ENCODE measurements around the gene FCMR. TPM values are rescaled to one million over a fixed set of nuclear protein-coding genes. Genes with fewer than 3 reads are reported as not detected.

The FCMR gene, protein sequence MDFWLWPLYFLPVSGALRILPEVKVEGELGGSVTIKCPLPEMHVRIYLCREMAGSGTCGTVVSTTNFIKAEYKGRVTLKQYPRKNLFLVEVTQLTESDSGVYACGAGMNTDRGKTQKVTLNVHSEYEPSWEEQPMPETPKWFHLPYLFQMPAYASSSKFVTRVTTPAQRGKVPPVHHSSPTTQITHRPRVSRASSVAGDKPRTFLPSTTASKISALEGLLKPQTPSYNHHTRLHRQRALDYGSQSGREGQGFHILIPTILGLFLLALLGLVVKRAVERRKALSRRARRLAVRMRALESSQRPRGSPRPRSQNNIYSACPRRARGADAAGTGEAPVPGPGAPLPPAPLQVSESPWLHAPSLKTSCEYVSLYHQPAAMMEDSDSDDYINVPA
- total RNA-seq (0.95 TPM), polyA plus RNA-seq (6.1 TPM)

- WGBS = 56% methylated on average over 7 of the region's 7 CpGs
- DNase-seq (ENCODE audit: extremely low spot score) = peak; percentile 8
- Histone ChIP-seq H3K4me1 (ENCODE audit: insufficient read depth) (no peaks in the 10 kb centered on the region), H3K36me3 (ENCODE audit: insufficient read depth) (no peaks in the 10 kb centered on the region), H3K4me3 (ENCODE audit: low read depth, low read length) (peak within 1 kb of the TSS; percentile 3), H3K27ac (ENCODE audit: low read depth) (no peak within 1 kb of the TSS)
These were observed at the start of gene FCMR for GRCh38 chr1:206921772-206922265. Gene FCMR, minus strand, starts transcription at chr1:206921941. Its CDS starts 87 bp downstream, at chr1:206921854.

DNA sequence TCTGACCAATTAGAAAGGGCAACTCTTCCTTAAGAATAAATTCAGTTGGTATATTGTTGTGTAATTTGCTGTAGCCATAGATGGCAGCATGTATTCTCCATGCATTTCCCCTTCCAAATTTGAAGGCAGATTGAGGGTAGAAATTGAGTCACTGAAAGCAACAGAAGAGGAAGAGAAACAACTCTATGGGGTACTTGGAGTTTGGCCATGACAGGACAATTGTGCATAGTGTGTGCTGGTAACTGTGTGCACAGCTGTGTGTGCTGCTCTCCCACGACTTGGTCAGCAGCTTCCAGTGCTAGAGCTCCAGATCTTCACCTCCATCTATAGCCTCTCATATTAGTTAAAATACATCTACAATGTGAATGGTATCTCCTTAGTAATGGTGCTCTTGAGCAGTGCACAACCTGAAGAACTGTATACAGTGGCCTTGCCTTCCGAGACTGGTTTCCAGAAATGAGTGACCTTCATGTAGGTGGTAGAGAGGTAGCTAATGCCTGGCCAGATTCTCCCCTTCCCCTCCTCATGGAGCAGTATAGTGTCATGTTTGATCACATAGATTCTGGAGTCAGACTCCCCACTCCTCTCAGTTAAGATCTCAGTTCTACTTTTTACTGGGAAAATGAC is 49.4 kb upstream of the FCMR start:
- no peak overlapping the region for H3K27ac ChIP-seq (ENCODE audit: low read depth)
- no peak overlapping the region for H3K4me3 ChIP-seq (ENCODE audit: low read depth, low read length)
- H3K4me1 ChIP-seq (ENCODE audit: insufficient read depth) = no peaks in the 10 kb centered on the region
- 76% methylated on average over 2 of the region's 2 CpGs for WGBS
- no peak for DNase-seq (ENCODE audit: extremely low spot score)
- no peaks in the 10 kb centered on the region for H3K36me3 ChIP-seq (ENCODE audit: insufficient read depth)

DNA sequence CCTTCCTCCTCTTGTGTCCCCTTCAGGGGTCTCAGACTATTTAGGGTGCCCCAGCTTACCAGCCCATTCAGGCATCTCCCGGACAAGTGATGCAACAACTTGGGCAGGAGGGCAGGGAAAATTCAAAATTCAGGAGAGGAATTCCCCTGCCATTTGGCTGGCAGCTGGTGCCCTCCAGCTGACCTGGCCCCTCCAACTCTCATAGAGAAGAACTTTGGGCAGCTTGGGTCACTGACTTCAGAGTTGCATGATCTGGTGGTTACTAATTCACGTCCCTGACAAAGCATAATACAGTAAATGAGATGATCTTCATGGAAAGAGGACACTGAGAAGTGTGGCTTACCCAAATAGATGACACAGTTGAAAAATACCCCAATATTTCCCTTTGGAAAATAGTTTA is 48.7 kb upstream of the FCMR start, which contains the start of gene FCAMR:
FCAMR (minus strand) TSS at position 15 of the 400 bp plus-strand sequence. CDS start 335 bp downstream, outside the sequence.
- Histone ChIP-seq H3K36me3 (ENCODE audit: insufficient read depth) (no peaks in the 10 kb centered on the region), H3K4me1 (ENCODE audit: insufficient read depth) (no peaks in the 10 kb centered on the region), H3K4me3 (ENCODE audit: low read depth, low read length) (no peak within 1 kb of the TSS), H3K27ac (ENCODE audit: low read depth) (no peak within 1 kb of the TSS)
- 72% methylated on average over 2 of the region's 2 CpGs for WGBS
- no peak for DNase-seq (ENCODE audit: extremely low spot score)

GRCh38 chr1:206969090-206969489 is 47.3 kb upstream of the FCMR start:
- no peak for DNase-seq (ENCODE audit: extremely low spot score)
- no peak overlapping the region for H3K27ac ChIP-seq (ENCODE audit: low read depth)
- no peaks in the 10 kb centered on the region for H3K4me1 ChIP-seq (ENCODE audit: insufficient read depth)
- WGBS = 56% methylated on average over 5 of the region's 5 CpGs
- no peak overlapping the region for H3K4me3 ChIP-seq (ENCODE audit: low read depth, low read length)
- H3K36me3 ChIP-seq (ENCODE audit: insufficient read depth) = no peaks in the 10 kb centered on the region

- no peak for DNase-seq (ENCODE audit: extremely low spot score)
- Histone ChIP-seq H3K4me1 (ENCODE audit: insufficient read depth) (no peaks in the 10 kb centered on the region), H3K36me3 (ENCODE audit: insufficient read depth) (no peaks in the 10 kb centered on the region), H3K4me3 (ENCODE audit: low read depth, low read length) (no peak overlapping the region), H3K27ac (ENCODE audit: low read depth) (no peak overlapping the region)
- WGBS = 68% methylated on average over 8 of the region's 8 CpGs
These were observed 45.5 kb upstream of the FCMR start for GRCh38 chr1:206967096-206967849.

DNA sequence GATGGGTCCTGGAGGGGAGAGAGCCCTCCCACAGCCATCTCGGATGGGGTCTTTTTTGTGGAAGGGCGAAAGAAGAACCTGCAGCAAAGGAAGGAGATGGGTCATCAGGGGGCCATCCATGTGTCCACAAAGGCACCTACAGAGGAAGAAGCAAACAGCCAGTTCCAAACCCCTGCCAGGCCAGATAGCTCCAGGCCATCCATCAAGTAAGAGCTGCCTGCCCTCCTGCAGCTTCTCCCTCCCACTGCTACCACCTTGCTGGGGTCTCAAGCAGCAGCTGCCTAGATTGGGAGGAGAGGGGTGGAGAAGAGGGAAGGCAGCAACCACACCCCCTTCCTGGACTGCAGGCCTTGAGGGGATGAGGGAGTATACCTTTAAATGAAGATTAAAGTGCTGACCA is 44.0 kb upstream of the FCMR start:
- Histone ChIP-seq H3K27ac (ENCODE audit: low read depth) (no peak overlapping the region), H3K36me3 (ENCODE audit: insufficient read depth) (no peaks in the 10 kb centered on the region), H3K4me3 (ENCODE audit: low read depth, low read length) (no peak overlapping the region), H3K4me1 (ENCODE audit: insufficient read depth) (no peaks in the 10 kb centered on the region)
- DNase-seq (ENCODE audit: extremely low spot score) = no peak
- WGBS = 84% methylated on average over 2 of the region's 2 CpGs

DNA sequence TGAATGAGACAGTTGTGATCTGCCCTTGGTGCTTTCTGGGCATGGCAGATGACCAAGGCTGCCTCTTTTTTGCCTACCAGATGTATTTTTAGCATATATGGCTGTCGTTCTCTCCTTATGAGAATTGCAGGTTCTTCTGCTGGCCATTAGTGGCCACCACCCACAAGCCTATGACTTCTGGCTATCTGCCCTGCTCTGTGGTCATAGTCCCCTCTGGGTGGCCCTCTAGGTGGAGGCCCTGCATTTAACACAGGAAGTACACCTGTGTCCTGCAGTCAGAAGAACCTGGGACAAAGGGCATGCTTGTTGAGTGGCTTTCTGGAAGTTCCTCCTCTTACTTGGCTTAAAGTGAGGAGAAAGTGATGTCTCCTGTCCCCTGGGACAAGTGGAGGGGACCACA is 42.0 kb upstream of the FCMR start:
- Histone ChIP-seq H3K27ac (ENCODE audit: low read depth) (no peak overlapping the region), H3K4me1 (ENCODE audit: insufficient read depth) (no peaks in the 10 kb centered on the region), H3K36me3 (ENCODE audit: insufficient read depth) (no peaks in the 10 kb centered on the region), H3K4me3 (ENCODE audit: low read depth, low read length) (no peak overlapping the region)
- 95% methylated on average over 1 of the region's 1 CpG for WGBS
- DNase-seq (ENCODE audit: extremely low spot score) = no peak

GRCh38 chr1:206963119-206963712 is 41.5 kb upstream of the FCMR start:
- no peaks in the 10 kb centered on the region for H3K4me1 ChIP-seq (ENCODE audit: insufficient read depth)

GRCh38 chr1:206962272-206962671 is 40.5 kb upstream of the FCMR start:
- DNase-seq (ENCODE audit: extremely low spot score) = no peak
- Histone ChIP-seq H3K36me3 (ENCODE audit: insufficient read depth) (no peaks in the 10 kb centered on the region), H3K27ac (ENCODE audit: low read depth) (no peak overlapping the region), H3K4me1 (ENCODE audit: insufficient read depth) (no peaks in the 10 kb centered on the region), H3K4me3 (ENCODE audit: low read depth, low read length) (no peak overlapping the region)
- WGBS = 90% methylated on average over 7 of the region's 7 CpGs

More at GRCh38 chr1:206963119-206963712, 41.5 kb upstream of the FCMR start:
- Histone ChIP-seq H3K27ac (ENCODE audit: low read depth) (no peak overlapping the region), H3K36me3 (ENCODE audit: insufficient read depth) (no peaks in the 10 kb centered on the region), H3K4me3 (ENCODE audit: low read depth, low read length) (no peak overlapping the region)
- WGBS = 85% methylated on average over 5 of the region's 5 CpGs
- DNase-seq (ENCODE audit: extremely low spot score) = no peak

DNA sequence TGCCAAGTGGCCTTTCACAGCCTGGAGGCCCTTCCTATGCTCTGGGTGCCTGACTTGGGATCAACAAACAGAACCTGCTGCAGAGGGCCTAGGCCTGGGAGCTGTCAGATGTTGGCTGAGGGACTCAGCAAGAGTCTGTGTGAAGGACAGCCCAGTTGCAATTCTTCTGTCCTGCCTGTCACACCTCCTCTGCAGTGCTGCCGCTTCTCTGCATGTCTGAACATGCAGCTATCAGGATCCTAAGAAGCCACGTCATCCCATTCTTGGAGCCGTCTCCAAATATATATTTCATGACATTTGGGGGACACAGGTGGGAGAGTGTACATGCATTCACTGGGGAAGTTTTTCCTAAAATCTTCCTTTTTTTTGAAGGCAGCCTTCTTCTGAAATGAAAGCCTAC is 39.9 kb upstream of the FCMR start:
- Histone ChIP-seq H3K4me3 (ENCODE audit: low read depth, low read length) (no peak overlapping the region), H3K4me1 (ENCODE audit: insufficient read depth) (no peaks in the 10 kb centered on the region), H3K27ac (ENCODE audit: low read depth) (no peak overlapping the region), H3K36me3 (ENCODE audit: insufficient read depth) (no peaks in the 10 kb centered on the region)
- DNase-seq (ENCODE audit: extremely low spot score) = no peak
- WGBS = 87% methylated on average over 3 of the region's 3 CpGs

GRCh38 chr1:206960676-206961386 is 39.1 kb upstream of the FCMR start:
- H3K4me3 ChIP-seq (ENCODE audit: low read depth, low read length) = no peak overlapping the region
- no peak for DNase-seq (ENCODE audit: extremely low spot score)
- H3K36me3 ChIP-seq (ENCODE audit: insufficient read depth) = no peaks in the 10 kb centered on the region
- no peaks in the 10 kb centered on the region for H3K4me1 ChIP-seq (ENCODE audit: insufficient read depth)
- 90% methylated on average over 6 of the region's 6 CpGs for WGBS
- H3K27ac ChIP-seq (ENCODE audit: low read depth) = no peak overlapping the region

DNA sequence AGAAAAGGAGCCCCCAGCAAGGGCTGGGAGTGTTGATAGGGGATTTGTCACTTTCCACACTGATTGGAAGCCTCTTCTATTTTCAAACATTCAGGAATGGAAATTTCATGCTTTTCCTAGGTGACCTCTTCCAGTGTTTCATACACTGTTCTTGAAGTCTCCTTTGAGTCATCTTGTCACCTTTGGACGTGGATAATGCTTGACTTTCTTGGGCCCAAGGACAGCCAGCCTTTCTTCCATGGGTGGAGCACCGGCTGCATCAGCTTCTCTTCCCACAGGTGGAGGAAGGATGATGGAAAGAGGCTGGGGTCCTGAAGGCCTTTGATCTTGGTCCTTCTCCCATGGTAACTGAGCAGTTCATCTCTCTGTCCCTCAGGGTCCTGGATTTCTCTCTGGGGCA is 36.4 kb upstream of the FCMR start:
- DNase-seq (ENCODE audit: extremely low spot score) = no peak
- 91% methylated on average over 2 of the region's 2 CpGs for WGBS
- H3K27ac ChIP-seq (ENCODE audit: low read depth) = no peak overlapping the region

GRCh38 chr1:206957639-206958038 is 35.9 kb upstream of the FCMR start:
- no peaks in the 10 kb centered on the region for H3K36me3 ChIP-seq (ENCODE audit: insufficient read depth)
- WGBS = 73% methylated on average over 5 of the region's 5 CpGs
- no peak overlapping the region for H3K27ac ChIP-seq (ENCODE audit: low read depth)
- no peaks in the 10 kb centered on the region for H3K4me1 ChIP-seq (ENCODE audit: insufficient read depth)
- DNase-seq (ENCODE audit: extremely low spot score) = no peak
- no peak overlapping the region for H3K4me3 ChIP-seq (ENCODE audit: low read depth, low read length)

More for the DNA sequence above, 36.4 kb upstream of the FCMR start:
- Histone ChIP-seq H3K4me1 (ENCODE audit: insufficient read depth) (no peaks in the 10 kb centered on the region), H3K36me3 (ENCODE audit: insufficient read depth) (no peaks in the 10 kb centered on the region), H3K4me3 (ENCODE audit: low read depth, low read length) (no peak overlapping the region)
